Smooth muscle cell (in vitro differentiated cells): ENCODE data around the gene IMMP2L. TPM values are rescaled to one million over a fixed set of nuclear protein-coding genes. Genes with fewer than 3 reads are reported as not detected.
A peak's percentile ranks its signal among the peaks of the same experiment; 100 is the strongest.

Experiments
- DNase-seq: peaks from one replicate; lab custom pipeline; 2025; ENCODE audit not compliant: unreplicated experiment; lab: John Stamatoyannopoulos, UW
- H2AFZ ChIP-seq: fragments of 200-600 bp; sonication (generic); 2 replicates; pipeline ENCODE4 v1.6.0; 2016; ENCODE audit warnings: antibody characterized with exemption, low read depth, mild to moderate bottlenecking
- H3F3A ChIP-seq: fragments of 200-600 bp; sonication (generic); 2 replicates; pipeline ENCODE4 v1.6.0; 2017; ENCODE audit warnings: antibody characterized with exemption, low read depth
- H3K27ac ChIP-seq: fragments of 200-600 bp; sonication (generic); 2 replicates; pipeline ENCODE4 v1.5.1; 2016; ENCODE audit warnings: low read depth, mild to moderate bottlenecking
- H3K27me3 ChIP-seq: fragments of 200-600 bp; sonication (generic); 2 replicates; pipeline ENCODE4 v1.6.1; 2016; ENCODE audit warnings: low read depth, mild to moderate bottlenecking
- H3K36me3 ChIP-seq: fragments of 200-600 bp; sonication (generic); 2 replicates; pipeline ENCODE4 v1.5.1; 2016; ENCODE audit warnings: low read depth
- H3K4me1 ChIP-seq: fragments of 200-600 bp; sonication (generic); 2 replicates; pipeline ENCODE4 v1.5.1; 2016; ENCODE audit warnings: low read depth
- H3K4me2 ChIP-seq: fragments of 200-600 bp; sonication (generic); 2 replicates; pipeline ENCODE4 v1.6.0; 2016; ENCODE audit warnings: mild to moderate bottlenecking
- H3K4me3 ChIP-seq: fragments of 200-600 bp; sonication (generic); 2 replicates; pipeline ENCODE4 v1.5.1; 2016; ENCODE audit warnings: mild to moderate bottlenecking
- H3K79me2 ChIP-seq: fragments of 200-600 bp; sonication (generic); 2 replicates; pipeline ENCODE4 v1.6.0; 2016; ENCODE audit warnings: low read depth, mild to moderate bottlenecking
- H3K9ac ChIP-seq: fragments of 200-600 bp; sonication (generic); 2 replicates; pipeline ENCODE4 v1.6.0; 2016; ENCODE audit warnings: low read depth
- H3K9me3 ChIP-seq: fragments of 200-600 bp; sonication (generic); replicated peaks from 2 replicates; pipeline ENCODE4 v1.5.1; 2016; ENCODE audit warnings: low read depth
- H4K20me1 ChIP-seq: fragments of 200-600 bp; sonication (generic); 2 replicates; pipeline ENCODE4 v1.6.0; 2016; ENCODE audit warnings: low read depth
- CTCF ChIP-seq: fragments of 200-600 bp; sonication (generic); IDR thresholded peaks from 2 replicates; pipeline ENCODE4 v1.5.1; 2017; ENCODE audit warnings: borderline replicate concordance, mild to moderate bottlenecking, antibody characterized with exemption; ENCODE audit not compliant: insufficient read depth, poor library complexity, severe bottlenecking
- WGBS: methylation state at CpG from one replicate; pipeline ENCODE4 v1.1.7; 2016; ENCODE audit warnings: low lambda C conversion rate; 5-methylcytosine and 5-hydroxymethylcytosine counted together
- polyA plus RNA-seq: library from polyadenylated mRNA; unstranded; fragments of >200 nt; fragmentation: Nextera tagmentation; extraction: Ambion mirVana; gene quantifications from 2 replicates; pipeline ENCODE4 v1.2.1, GENCODE V29; 2016
- total RNA-seq: library from RNA; depleted of rRNA; stranded (reverse); fragments of >200 nt; gene quantifications from 2 replicates; pipeline ENCODE4 v1.2.3, GENCODE V29; 2014

IMMP2L gene
- total and polyA plus RNA-seq, 2 experiments from 2014 or later = 10.9 to 11.1 TPM

- 93% methylated on average over 1 of the region's 1 CpG for WGBS
- no peak for TF ChIP-seq CTCF
- H3K9ac ChIP-seq = no peak overlapping the region
- H3K4me1 ChIP-seq = peaks cover 31% of the 10 kb centered on the region
- no peak for DNase-seq
- H3F3A ChIP-seq = no peaks in the 10 kb centered on the region
- H3K9me3 ChIP-seq = no peaks in the 10 kb centered on the region
- no peak overlapping the region for H2AFZ ChIP-seq
- no peak overlapping the region for H3K4me3 ChIP-seq
- no peaks in the 10 kb centered on the region for H4K20me1 ChIP-seq
- no peak overlapping the region for H3K27ac ChIP-seq
- H3K36me3 ChIP-seq = no peaks in the 10 kb centered on the region
- H3K4me2 ChIP-seq = no peak overlapping the region
- no peaks in the 10 kb centered on the region for H3K79me2 ChIP-seq
- H3K27me3 ChIP-seq = no peaks in the 10 kb centered on the region
Measured at GRCh38 chr7:111088328-111088727, 474.0 kb downstream of the IMMP2L start.

- 78% methylated on average over 2 of the region's 2 CpGs for WGBS
Measured at GRCh38 chr7:111086532-111086931, 475.8 kb downstream of the IMMP2L start.

GRCh38 chr7:111085356-111085755, 476.9 kb downstream of the IMMP2L start:
- Histone ChIP-seq H3K4me1 (peaks cover 18% of the 10 kb centered on the region), H3K9ac (no peak overlapping the region), H3K36me3 (no peaks in the 10 kb centered on the region), H3K4me3 (no peak overlapping the region), H4K20me1 (no peaks in the 10 kb centered on the region), H3K27ac (no peak overlapping the region), H3K79me2 (no peaks in the 10 kb centered on the region), H2AFZ (no peak overlapping the region), H3K4me2 (no peak overlapping the region), H3F3A (no peaks in the 10 kb centered on the region), H3K9me3 (no peaks in the 10 kb centered on the region), H3K27me3 (no peaks in the 10 kb centered on the region)
- no peak for DNase-seq
- WGBS = 93% methylated on average over 3 of the region's 3 CpGs
- no peak for TF ChIP-seq CTCF

More at GRCh38 chr7:111086532-111086931, 475.8 kb downstream of the IMMP2L start:
- Histone ChIP-seq H3K9me3 (no peaks in the 10 kb centered on the region), H3K9ac (no peak overlapping the region), H3K4me3 (no peak overlapping the region), H3K27me3 (no peaks in the 10 kb centered on the region), H4K20me1 (no peaks in the 10 kb centered on the region), H3F3A (no peaks in the 10 kb centered on the region), H3K36me3 (no peaks in the 10 kb centered on the region), H3K4me2 (no peak overlapping the region), H3K79me2 (no peaks in the 10 kb centered on the region), H2AFZ (no peak overlapping the region), H3K4me1 (peaks cover 29% of the 10 kb centered on the region), H3K27ac (no peak overlapping the region)
- TF ChIP-seq CTCF = no peak
- no peak for DNase-seq

- no peaks in the 10 kb centered on the region for H3K36me3 ChIP-seq
- peak overlapping the region; percentile 55 for H3K4me2 ChIP-seq
- peak overlapping the region; percentile 87 for H3K27ac ChIP-seq
- H3K9ac ChIP-seq = peak overlapping the region; percentile 75
- no peaks in the 10 kb centered on the region for H3K79me2 ChIP-seq
- DNase-seq = no peak
- H3K27me3 ChIP-seq = no peaks in the 10 kb centered on the region
- H3K4me1 ChIP-seq = peaks cover 17% of the 10 kb centered on the region
- TF ChIP-seq CTCF = no peak
- H3K9me3 ChIP-seq = no peaks in the 10 kb centered on the region
- H4K20me1 ChIP-seq = no peaks in the 10 kb centered on the region
- H3F3A ChIP-seq = no peaks in the 10 kb centered on the region
- no peak overlapping the region for H3K4me3 ChIP-seq
- 36% methylated on average over 5 of the region's 5 CpGs for WGBS
- H2AFZ ChIP-seq = peak overlapping the region; percentile 67
Measured at GRCh38 chr7:111083413-111083812, 478.9 kb downstream of the IMMP2L start.
